ENCODE measurements around the gene KPTN. TPM values are rescaled to one million over a fixed set of nuclear protein-coding genes. Genes with fewer than 3 reads are reported as not detected.

Gene KPTN
- total RNA-seq, 2 experiments from 2014 or later: 9.7 to 10.5 TPM

DNA sequence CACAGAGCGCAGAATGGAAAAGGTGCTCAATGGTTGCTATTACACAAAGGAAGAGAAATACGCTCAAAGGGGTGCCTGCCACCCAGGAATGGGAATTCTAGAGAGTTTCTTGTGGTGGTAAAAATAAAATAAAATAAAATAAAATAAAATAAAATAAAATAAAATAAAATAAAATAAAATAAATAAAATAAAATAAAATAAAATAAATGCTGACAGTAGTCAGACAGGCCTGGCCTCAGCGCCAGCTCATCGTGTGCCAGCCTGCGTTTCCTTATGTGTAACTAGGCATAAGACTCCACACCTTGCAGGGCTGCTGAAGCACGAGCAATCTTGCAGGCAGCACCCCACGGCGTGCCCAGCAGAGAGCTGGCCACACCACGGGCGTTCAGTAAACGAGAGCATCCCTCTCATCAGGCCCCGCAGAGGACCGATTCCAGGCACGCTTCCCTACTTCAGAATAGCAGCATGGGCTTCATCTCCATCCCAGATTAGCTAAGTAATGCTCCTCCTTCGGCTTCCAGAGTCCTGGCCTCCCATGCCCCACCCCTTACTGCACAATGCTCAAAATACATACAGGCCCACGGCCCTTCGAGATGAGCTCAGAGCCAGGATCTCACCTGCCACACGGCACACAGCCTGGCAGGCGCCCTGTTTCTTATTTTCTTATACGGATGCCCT, 25.3 kb upstream of the KPTN start:
- ChIA-PET CTCF (no interaction called here), POLR2A (interaction anchor here (0.9 to 1.3 kb wide), 2 partner anchors 16 to 24 kb away, joined by 3 to 5 read pairs; no protein-coding TSS in a partner anchor)
- no peaks in the 10 kb centered on the region for H3K27me3 Mint-ChIP-seq
- DNase-seq (no peak), ATAC-seq (no peak)
- no peak overlapping the region for H3K27ac Mint-ChIP-seq
- peaks cover 45% of the 10 kb centered on the region for H3K4me1 Mint-ChIP-seq
- no peaks in the 10 kb centered on the region for H3K9me3 Mint-ChIP-seq (ENCODE audit: low read depth)
- peaks cover 1% of the 10 kb centered on the region for H3K36me3 Mint-ChIP-seq (ENCODE audit: low read depth)
- intact Hi-C loops (cut with DNase I, micrococcal nuclease): no loop called here
- no peak overlapping the region for H3K4me3 Mint-ChIP-seq

DNA sequence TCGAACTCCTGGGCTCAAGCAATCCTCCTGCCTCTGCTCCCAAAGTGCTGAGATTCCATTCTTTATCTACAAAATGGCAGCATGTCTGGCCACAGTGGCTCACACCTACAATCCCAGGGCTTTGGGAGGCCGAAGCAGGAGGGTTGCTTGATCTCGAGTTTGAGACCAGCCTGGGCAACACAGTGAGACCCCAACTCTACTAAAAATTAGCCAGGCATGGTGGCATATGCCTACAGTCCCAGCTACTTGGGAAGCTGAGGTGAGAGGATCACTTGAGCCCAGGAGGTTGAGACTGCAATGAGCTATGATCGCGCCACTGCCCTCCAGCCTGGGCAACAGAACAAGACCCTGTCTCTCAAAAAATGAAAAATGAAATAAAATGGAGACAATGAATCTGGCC, 24.7 kb upstream of the KPTN start:
- Mint-ChIP-seq H3K27me3 (no peaks in the 10 kb centered on the region), H3K36me3 (ENCODE audit: low read depth) (peaks cover 1% of the 10 kb centered on the region), H3K4me1 (peaks cover 41% of the 10 kb centered on the region), H3K9me3 (ENCODE audit: low read depth) (no peaks in the 10 kb centered on the region), H3K4me3 (no peak overlapping the region), H3K27ac (no peak overlapping the region)
- ChIA-PET CTCF (interaction anchor here (0.9 kb wide), 1 partner anchor 25 kb away, joined by 5 read pairs; no protein-coding TSS in a partner anchor), POLR2A (no interaction called here)
- ATAC-seq: no peak
- DNase-seq: no peak
- intact Hi-C loops (cut with DNase I, micrococcal nuclease): no loop called here

DNA sequence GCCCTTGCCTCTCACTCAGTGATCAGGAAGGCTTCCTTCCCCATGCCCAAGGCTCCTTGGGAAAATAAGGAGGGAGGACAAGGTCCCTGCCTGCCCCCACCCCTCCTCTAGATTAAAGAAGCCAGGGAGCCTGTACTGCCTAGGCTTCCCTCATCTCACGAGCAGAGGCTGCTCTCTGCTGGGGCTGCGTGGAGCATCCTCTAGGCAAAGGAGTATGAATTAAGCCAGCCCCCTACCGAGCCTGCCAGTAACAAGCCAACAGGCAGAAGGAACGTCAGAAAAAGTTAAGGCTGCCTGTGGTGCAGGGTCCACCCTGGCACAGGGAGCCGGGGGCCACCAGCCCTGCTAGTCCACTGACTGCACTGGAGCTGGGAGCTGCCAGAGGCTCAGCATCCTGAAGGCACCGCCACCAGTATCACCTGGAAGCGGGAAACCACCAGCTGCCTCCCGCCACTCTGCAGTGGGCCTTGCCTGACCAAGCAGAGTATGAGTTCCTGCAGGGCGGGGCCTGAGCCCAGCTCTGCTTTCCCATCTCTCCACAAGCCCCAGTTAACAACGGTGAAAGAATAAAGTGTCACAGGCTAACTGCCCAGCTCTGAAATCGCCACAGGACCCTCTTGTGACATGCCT, 24.0 kb upstream of the KPTN start:
- peaks cover 35% of the 10 kb centered on the region for H3K4me1 Mint-ChIP-seq
- ATAC-seq: no peak
- ChIA-PET CTCF (interaction anchor here (0.6 to 0.9 kb wide), 2 partner anchors 24 to 27 kb away, joined by 5 read pairs; no protein-coding TSS in a partner anchor), POLR2A (no interaction called here)
- H3K27ac Mint-ChIP-seq: no peak overlapping the region
- H3K4me3 Mint-ChIP-seq: no peak overlapping the region
- H3K9me3 Mint-ChIP-seq (ENCODE audit: low read depth): no peaks in the 10 kb centered on the region
- H3K36me3 Mint-ChIP-seq (ENCODE audit: low read depth): no peaks in the 10 kb centered on the region
- no peaks in the 10 kb centered on the region for H3K27me3 Mint-ChIP-seq
- intact Hi-C loops (cut with DNase I, micrococcal nuclease): no loop called here
- no peak for DNase-seq

DNA sequence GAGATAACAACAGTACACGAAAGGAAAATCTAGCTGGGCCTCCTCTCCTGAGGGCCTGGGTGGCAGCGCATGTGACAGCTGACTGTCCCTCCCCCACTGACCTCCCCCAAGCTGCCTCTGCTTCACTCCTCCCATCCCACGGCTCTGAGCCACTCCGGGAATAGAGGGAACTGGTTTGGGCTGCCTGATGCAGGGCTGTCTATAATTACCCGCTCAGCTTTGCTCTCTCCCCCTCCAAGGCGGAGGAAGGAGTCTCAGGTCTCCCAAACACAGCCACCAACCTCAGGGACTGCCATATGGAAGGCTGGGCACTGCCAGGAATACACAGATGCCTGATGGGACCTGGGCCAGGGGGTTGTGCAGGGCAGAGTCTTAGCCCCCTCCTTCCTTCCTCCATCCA, 23.0 kb upstream of the KPTN start:
- no peak for ATAC-seq
- Mint-ChIP-seq H3K9me3 (ENCODE audit: low read depth) (no peaks in the 10 kb centered on the region), H3K27me3 (no peaks in the 10 kb centered on the region), H3K4me3 (no peak overlapping the region), H3K36me3 (ENCODE audit: low read depth) (peaks cover 4% of the 10 kb centered on the region), H3K27ac (no peak overlapping the region), H3K4me1 (peaks cover 25% of the 10 kb centered on the region)
- ChIA-PET CTCF (interaction anchor here (0.5 to 0.6 kb wide), 2 partner anchors 248 to 299 kb away, joined by 3 read pairs; no protein-coding TSS in a partner anchor), POLR2A (interaction anchor here (0.6 kb wide), 1 partner anchor 13 kb away, joined by 5 read pairs; no protein-coding TSS in a partner anchor)
- intact Hi-C loops (cut with DNase I, micrococcal nuclease): no loop called here
- DNase-seq: no peak

GRCh38 chr19:47506459-47506858, 22.4 kb upstream of the KPTN start:
- ATAC-seq (no peak), DNase-seq (no peak)
- POLR2A ChIA-PET: no interaction called here
- H3K4me3 Mint-ChIP-seq: no peak overlapping the region
- intact Hi-C loops (cut with DNase I, micrococcal nuclease): no loop called here
- H3K4me1 Mint-ChIP-seq: peaks cover 19% of the 10 kb centered on the region
- no peaks in the 10 kb centered on the region for H3K9me3 Mint-ChIP-seq (ENCODE audit: low read depth)
- H3K27ac Mint-ChIP-seq: peak overlapping the region; percentile 37
- peaks cover 7% of the 10 kb centered on the region for H3K36me3 Mint-ChIP-seq (ENCODE audit: low read depth)
- no peaks in the 10 kb centered on the region for H3K27me3 Mint-ChIP-seq
- CTCF ChIA-PET: interaction anchor here (1.7 kb wide), 1 partner anchor 22 kb away, joined by 5 read pairs; the partner anchor contains the start of gene KPTN

DNA sequence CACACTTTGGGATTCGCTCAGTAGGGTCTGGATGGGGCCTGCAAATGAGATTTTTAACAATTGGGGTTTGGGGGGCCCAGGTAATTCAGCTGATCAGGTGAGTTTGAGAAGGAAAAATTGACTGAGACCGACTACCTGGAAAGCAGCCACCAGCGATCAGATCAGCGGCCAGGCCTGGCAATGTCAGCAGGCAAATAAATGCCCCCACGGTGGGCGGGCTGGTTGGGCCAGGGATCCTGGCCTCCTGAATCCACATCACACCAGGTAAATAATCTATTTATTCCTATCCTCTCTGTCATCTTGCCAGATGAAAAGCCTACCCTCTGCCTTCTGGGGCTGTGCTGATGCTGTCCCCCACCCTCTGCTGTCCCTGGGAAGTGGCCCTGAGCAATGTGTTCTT, 21.5 kb upstream of the KPTN start:
- H3K4me3 Mint-ChIP-seq: no peak overlapping the region
- H3K27ac Mint-ChIP-seq: no peak overlapping the region
- POLR2A ChIA-PET: no interaction called here
- H3K27me3 Mint-ChIP-seq: no peaks in the 10 kb centered on the region
- H3K9me3 Mint-ChIP-seq (ENCODE audit: low read depth): no peaks in the 10 kb centered on the region
- CTCF ChIA-PET: interaction anchor here (1.0 to 1.7 kb wide), 2 partner anchors 21 to 427 kb away, joined by 3 to 5 read pairs; partner anchors contain the start of gene KPTN
- intact Hi-C loops (cut with DNase I, micrococcal nuclease): no loop called here
- ATAC-seq: no peak
- H3K4me1 Mint-ChIP-seq: peaks cover 10% of the 10 kb centered on the region
- H3K36me3 Mint-ChIP-seq (ENCODE audit: low read depth): peaks cover 7% of the 10 kb centered on the region
- DNase-seq: no peak

- H3K9me3 Mint-ChIP-seq (ENCODE audit: low read depth): no peaks in the 10 kb centered on the region
- no peak overlapping the region for H3K27ac Mint-ChIP-seq
- no peaks in the 10 kb centered on the region for H3K27me3 Mint-ChIP-seq
- no peak overlapping the region for H3K4me3 Mint-ChIP-seq
- POLR2A ChIA-PET: no interaction called here
- peaks cover 9% of the 10 kb centered on the region for H3K36me3 Mint-ChIP-seq (ENCODE audit: low read depth)
- ATAC-seq: no peak
- no peaks in the 10 kb centered on the region for H3K4me1 Mint-ChIP-seq
- intact Hi-C loops (cut with DNase I, micrococcal nuclease): no loop called here
- no peak for DNase-seq
- CTCF ChIA-PET: no interaction called here
Observed at GRCh38 chr19:47503826-47504150, 19.8 kb upstream of the KPTN start.

DNA sequence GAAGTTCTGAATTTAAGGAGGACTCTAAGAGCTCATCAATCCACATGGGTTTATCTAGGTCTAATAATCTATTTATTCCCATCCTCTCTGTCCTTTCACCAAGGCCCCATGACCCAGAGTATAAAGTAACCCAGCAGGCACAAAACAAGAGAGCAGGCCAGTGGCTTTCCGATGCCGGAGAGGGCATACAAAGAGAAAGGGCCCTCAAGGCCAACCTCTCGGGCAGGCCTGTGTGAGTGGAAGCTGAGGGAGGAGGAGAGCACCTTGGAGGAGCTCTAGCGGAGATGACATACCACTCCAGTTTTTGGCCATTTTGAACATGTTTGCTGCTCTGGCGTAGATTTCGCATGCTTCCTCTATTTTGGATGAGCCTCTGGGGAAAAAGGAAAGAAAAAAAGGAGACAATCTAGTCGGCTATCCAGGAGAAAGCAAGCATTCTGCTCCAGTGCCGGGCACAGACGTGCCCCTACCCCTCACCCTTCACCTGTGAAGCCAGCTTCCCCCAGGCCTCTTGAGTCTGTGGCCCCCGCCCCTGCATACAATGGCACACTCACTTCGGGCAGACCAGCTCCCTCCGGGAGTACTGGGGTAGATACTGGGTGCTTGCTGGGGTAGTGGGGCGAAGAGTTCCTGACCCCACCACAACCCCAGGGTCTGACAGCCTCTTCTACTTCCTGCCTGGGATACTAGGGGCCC, 19.3 kb upstream of the KPTN start:
- H3K4me1 Mint-ChIP-seq: no peaks in the 10 kb centered on the region
- no peak for ATAC-seq
- ChIA-PET POLR2A (no interaction called here), CTCF (interaction anchor here (0.7 kb wide), 1 partner anchor 706 kb away, joined by 3 read pairs; no protein-coding TSS in a partner anchor)
- no peak for DNase-seq
- H3K9me3 Mint-ChIP-seq (ENCODE audit: low read depth): no peaks in the 10 kb centered on the region
- H3K27ac Mint-ChIP-seq: no peak overlapping the region
- H3K4me3 Mint-ChIP-seq: no peak overlapping the region
- intact Hi-C loops (cut with DNase I, micrococcal nuclease): no loop called here
- peaks cover 10% of the 10 kb centered on the region for H3K36me3 Mint-ChIP-seq (ENCODE audit: low read depth)
- no peaks in the 10 kb centered on the region for H3K27me3 Mint-ChIP-seq

DNA sequence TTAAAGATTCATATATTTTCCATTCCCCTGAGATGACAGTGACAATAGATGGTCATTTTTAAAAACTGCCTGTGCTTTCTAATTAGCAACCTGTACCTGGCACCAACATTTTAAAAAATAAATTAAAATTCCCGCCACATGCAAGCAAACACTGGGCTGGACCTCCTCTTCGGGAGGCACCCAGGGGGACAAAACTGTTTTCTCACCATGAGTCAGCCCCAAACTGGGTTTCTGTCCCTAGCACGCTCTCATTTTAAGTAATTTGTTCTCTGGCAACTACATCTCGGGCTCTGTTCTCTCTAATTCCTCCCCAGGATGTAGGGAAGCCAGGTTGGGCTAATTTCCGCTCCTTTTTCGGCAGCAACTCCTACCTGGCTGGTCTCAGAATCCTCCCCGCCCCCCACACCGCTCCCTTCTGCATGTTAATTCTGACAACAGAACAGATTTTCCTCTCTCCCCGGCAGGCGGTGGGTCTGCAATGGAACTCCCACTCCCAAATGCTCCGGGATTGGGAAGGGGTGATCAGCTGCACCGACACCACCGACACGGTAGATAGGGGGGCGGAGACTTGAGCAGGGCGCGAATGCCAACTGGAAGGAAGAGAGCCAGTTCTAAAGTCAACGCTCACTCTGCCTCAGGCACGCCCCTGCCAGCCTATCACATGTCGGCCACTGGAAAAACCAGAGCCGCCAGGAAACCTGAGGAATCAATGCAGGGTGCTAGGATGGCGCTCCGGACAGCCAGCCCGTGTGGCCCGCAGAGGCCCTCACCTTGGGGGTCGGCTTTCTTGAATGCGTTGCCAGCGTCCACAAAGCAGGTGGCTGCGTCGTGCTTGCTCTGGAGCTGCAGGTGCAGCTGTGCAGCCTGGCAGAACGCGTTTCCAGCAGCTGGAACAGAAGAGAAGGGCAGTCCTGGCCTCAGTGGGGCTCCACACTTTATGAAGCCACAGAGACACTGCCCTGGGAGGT, 16.1 kb upstream of the KPTN start:
- H3K27ac Mint-ChIP-seq: no peak overlapping the region
- peaks cover 12% of the 10 kb centered on the region for H3K36me3 Mint-ChIP-seq (ENCODE audit: low read depth)
- ChIA-PET POLR2A (no interaction called here), CTCF (interaction anchor here (0.6 to 1.5 kb wide), 2 partner anchors 16 to 132 kb away, joined by 3 to 4 read pairs; partner anchors contain the start of gene KPTN)
- DNase-seq (no peak), ATAC-seq (no peak)
- H3K4me1 Mint-ChIP-seq: no peaks in the 10 kb centered on the region
- H3K27me3 Mint-ChIP-seq: no peaks in the 10 kb centered on the region
- no peaks in the 10 kb centered on the region for H3K9me3 Mint-ChIP-seq (ENCODE audit: low read depth)
- intact Hi-C loops (cut with DNase I, micrococcal nuclease): no loop called here
- no peak overlapping the region for H3K4me3 Mint-ChIP-seq

DNA sequence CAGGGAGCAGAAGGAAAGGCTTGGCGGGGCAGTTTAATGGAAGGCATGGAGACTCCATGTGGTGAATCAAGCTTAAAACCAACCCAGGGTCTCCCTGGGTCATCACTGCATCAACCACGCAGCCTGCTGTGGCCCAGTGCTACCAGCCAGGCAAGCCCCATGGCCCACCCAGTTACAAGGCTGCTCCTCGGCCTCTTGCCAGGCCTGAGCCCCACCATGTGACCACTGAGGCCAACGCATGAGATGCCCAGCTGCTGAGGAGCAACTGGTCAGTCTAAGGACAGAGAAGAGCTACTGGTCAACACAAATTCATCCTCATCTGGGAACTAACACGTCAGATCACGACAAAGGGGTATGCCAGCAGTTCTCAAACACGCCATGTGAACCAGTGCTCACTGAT, 15.4 kb upstream of the KPTN start:
- Mint-ChIP-seq H3K4me1 (no peaks in the 10 kb centered on the region), H3K27ac (no peak overlapping the region), H3K36me3 (ENCODE audit: low read depth) (peaks cover 12% of the 10 kb centered on the region), H3K4me3 (no peak overlapping the region), H3K27me3 (no peaks in the 10 kb centered on the region), H3K9me3 (ENCODE audit: low read depth) (no peaks in the 10 kb centered on the region)
- no peak for ATAC-seq
- intact Hi-C loops (cut with DNase I, micrococcal nuclease): no loop called here
- DNase-seq: no peak
- ChIA-PET POLR2A (interaction anchor here (0.6 to 1.0 kb wide), 2 partner anchors 11 to 15 kb away, joined by 3 read pairs; partner anchors contain the start of gene KPTN), CTCF (interaction anchor here (1.2 to 1.5 kb wide), 2 partner anchors 15 to 208 kb away, joined by 4 to 6 read pairs; partner anchors contain the start of gene KPTN)

- H3K27me3 Mint-ChIP-seq: no peaks in the 10 kb centered on the region
- peaks cover 12% of the 10 kb centered on the region for H3K36me3 Mint-ChIP-seq (ENCODE audit: low read depth)
- H3K4me3 Mint-ChIP-seq: no peak overlapping the region
- ChIA-PET POLR2A (interaction anchor here (0.6 to 1.0 kb wide), 2 partner anchors 10 to 14 kb away, joined by 3 read pairs; partner anchors contain the start of gene KPTN), CTCF (interaction anchor here (1.0 to 1.2 kb wide), 2 partner anchors 15 to 208 kb away, joined by 6 to 7 read pairs; partner anchors contain the start of gene KPTN)
- intact Hi-C loops (cut with DNase I, micrococcal nuclease): no loop called here
- DNase-seq (no peak), ATAC-seq (no peak)
- no peaks in the 10 kb centered on the region for H3K9me3 Mint-ChIP-seq (ENCODE audit: low read depth)
- H3K27ac Mint-ChIP-seq: no peak overlapping the region
- no peaks in the 10 kb centered on the region for H3K4me1 Mint-ChIP-seq
Observed at GRCh38 chr19:47498561-47498960, 14.5 kb upstream of the KPTN start.

All from activated CD4-positive, alpha-beta T cell treated with anti-CD3 and anti-CD28 coated beads for 36 hours (primary cell).